ENCODE data around the gene BRD4.

DNA sequence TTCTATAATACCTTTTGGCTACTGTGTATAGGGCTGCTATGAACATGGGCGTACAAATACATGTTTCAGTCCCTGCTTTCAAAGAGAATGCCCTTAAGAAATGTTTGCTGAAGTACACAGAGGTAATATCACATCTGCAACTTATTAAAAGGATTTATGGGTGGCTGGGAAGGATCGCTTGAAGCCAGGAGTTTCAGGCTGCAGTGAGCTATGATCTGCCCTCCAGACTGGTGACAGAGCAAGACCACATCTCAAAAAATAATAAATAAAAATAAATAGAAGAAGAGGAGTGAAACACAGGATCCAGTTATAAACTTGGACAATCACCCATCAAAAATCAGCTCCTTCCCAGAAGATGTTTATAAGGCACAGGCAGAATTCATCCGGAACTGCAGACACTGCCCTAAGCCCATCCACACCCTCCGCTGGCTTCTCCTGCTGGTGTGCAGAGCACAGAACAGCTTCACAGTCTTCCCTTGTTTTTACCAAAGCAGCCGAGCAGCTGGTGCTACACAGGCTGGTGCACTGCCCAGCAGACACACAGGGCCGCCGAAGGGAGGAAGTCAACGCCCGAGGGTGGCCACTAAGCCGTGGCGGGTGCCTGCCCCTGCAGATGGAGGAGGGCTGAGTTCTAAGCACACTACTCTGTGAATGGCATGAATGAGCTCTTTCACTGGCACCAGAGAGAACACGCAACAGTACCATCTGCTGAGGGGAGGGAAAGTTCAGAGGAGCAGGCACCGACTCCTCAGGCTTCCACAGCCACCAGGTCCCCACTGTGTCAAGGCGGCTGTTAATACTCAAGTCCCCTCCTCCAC lies 44.0 kb downstream of the BRD4 start:
- TF ChIP-seq, protein P1, sequence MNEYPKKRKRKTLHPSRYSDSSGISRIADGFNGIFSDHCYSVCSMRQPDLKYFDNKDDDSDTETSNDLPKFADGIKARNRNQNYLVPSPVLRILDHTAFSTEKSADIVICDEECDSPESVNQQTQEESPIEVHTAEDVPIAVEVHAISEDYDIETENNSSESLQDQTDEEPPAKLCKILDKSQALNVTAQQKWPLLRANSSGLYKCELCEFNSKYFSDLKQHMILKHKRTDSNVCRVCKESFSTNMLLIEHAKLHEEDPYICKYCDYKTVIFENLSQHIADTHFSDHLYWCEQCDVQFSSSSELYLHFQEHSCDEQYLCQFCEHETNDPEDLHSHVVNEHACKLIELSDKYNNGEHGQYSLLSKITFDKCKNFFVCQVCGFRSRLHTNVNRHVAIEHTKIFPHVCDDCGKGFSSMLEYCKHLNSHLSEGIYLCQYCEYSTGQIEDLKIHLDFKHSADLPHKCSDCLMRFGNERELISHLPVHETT (CRISPR knock-in tag; conservative IDR thresholded peaks at IDR 0.05) = no peak
- TF ChIP-seq ZNF501 (CRISPR knock-in tag; IDR thresholded peaks at IDR 0.05) = no peak
- TF ChIP-seq CTCF (CRISPR knock-in tag; IDR thresholded peaks at IDR 0.05) = no peak
- no peak for TF ChIP-seq RNF219 (CRISPR knock-in tag; IDR thresholded peaks at IDR 0.05)
- no peak for TF ChIP-seq ASH2L (IDR thresholded peaks at IDR 0.05; ENCODE audit: insufficient read length, low read depth, low read length)
- TF ChIP-seq ZFY (CRISPR knock-in tag; IDR thresholded peaks at IDR 0.05) = no peak
- no peak for TF ChIP-seq ZNF263 (CRISPR knock-in tag; IDR thresholded peaks at IDR 0.05)
- no peak for TF ChIP-seq ZNF552 (CRISPR knock-in tag; IDR thresholded peaks at IDR 0.05; ENCODE audit: borderline replicate concordance)
- TF ChIP-seq MAFK (conservative IDR thresholded peaks at IDR 0.05 in 1 of 2, IDR thresholded peaks at IDR 0.05 in 1 of 2; ENCODE audit: low read length in 2 of 2) = no peak
- no peak for TF ChIP-seq TCF12 (IDR thresholded peaks at IDR 0.05)
- TF ChIP-seq TCF12 (CRISPR knock-in tag; IDR thresholded peaks at IDR 0.05) = no peak
- no peak for TF ChIP-seq FOXK2 (IDR thresholded peaks at IDR 0.05)
- no peak for TF ChIP-seq ZNF282 (IDR thresholded peaks at IDR 0.05; ENCODE audit: partially characterized antibody)
- TF ChIP-seq ZFP36 (IDR thresholded peaks at IDR 0.05; ENCODE audit: borderline replicate concordance, low read depth, low read length, partially characterized antibody) = no peak
- no peak for TF ChIP-seq ZNF761 (CRISPR knock-in tag; conservative IDR thresholded peaks at IDR 0.05)
